ENCODE measurements around the gene CNTNAP2.

Gene CNTNAP2

DNA sequence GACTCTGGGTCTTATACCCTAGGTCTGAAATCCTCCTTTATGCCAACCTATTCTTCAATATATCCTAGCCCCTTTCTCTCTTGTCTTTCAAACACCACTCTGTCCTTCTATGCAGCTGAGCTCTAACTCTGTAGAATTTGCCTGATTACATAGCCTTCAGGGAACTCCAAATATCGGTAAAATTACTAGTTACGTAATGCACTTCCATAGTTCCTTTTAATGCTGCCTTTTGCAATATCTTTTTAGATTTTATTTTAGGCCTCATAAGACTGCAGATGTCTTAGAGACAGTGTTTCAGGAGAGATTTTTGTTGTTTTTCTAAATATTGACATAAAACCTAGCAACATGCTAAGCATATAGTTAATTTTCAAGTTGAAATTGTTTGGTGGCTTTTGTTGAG is 924.8 kb downstream of the CNTNAP2 start (continued):
- TF ChIP-seq, protein P1, sequence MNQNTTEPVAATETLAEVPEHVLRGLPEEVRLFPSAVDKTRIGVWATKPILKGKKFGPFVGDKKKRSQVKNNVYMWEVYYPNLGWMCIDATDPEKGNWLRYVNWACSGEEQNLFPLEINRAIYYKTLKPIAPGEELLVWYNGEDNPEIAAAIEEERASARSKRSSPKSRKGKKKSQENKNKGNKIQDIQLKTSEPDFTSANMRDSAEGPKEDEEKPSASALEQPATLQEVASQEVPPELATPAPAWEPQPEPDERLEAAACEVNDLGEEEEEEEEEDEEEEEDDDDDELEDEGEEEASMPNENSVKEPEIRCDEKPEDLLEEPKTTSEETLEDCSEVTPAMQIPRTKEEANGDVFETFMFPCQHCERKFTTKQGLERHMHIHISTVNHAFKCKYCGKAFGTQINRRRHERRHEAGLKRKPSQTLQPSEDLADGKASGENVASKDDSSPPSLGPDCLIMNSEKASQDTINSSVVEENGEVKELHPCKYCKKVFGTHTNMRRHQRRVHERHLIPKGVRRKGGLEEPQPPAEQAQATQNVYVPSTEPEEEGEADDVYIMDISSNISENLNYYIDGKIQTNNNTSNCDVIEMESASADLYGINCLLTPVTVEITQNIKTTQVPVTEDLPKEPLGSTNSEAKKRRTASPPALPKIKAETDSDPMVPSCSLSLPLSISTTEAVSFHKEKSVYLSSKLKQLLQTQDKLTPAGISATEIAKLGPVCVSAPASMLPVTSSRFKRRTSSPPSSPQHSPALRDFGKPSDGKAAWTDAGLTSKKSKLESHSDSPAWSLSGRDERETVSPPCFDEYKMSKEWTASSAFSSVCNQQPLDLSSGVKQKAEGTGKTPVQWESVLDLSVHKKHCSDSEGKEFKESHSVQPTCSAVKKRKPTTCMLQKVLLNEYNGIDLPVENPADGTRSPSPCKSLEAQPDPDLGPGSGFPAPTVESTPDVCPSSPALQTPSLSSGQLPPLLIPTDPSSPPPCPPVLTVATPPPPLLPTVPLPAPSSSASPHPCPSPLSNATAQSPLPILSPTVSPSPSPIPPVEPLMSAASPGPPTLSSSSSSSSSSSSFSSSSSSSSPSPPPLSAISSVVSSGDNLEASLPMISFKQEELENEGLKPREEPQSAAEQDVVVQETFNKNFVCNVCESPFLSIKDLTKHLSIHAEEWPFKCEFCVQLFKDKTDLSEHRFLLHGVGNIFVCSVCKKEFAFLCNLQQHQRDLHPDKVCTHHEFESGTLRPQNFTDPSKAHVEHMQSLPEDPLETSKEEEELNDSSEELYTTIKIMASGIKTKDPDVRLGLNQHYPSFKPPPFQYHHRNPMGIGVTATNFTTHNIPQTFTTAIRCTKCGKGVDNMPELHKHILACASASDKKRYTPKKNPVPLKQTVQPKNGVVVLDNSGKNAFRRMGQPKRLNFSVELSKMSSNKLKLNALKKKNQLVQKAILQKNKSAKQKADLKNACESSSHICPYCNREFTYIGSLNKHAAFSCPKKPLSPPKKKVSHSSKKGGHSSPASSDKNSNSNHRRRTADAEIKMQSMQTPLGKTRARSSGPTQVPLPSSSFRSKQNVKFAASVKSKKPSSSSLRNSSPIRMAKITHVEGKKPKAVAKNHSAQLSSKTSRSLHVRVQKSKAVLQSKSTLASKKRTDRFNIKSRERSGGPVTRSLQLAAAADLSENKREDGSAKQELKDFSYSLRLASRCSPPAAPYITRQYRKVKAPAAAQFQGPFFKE (tag by site-specific recombination; IDR thresholded peaks at IDR 0.05; ENCODE audit: borderline replicate concordance): no peak
- TF ChIP-seq ZNF549 (tag by site-specific recombination; IDR thresholded peaks at IDR 0.05) (no peak), ZNF843 (tag by site-specific recombination; IDR thresholded peaks at IDR 0.05) (no peak), ZNF473 (tag by site-specific recombination; IDR thresholded peaks at IDR 0.05) (no peak)

DNA sequence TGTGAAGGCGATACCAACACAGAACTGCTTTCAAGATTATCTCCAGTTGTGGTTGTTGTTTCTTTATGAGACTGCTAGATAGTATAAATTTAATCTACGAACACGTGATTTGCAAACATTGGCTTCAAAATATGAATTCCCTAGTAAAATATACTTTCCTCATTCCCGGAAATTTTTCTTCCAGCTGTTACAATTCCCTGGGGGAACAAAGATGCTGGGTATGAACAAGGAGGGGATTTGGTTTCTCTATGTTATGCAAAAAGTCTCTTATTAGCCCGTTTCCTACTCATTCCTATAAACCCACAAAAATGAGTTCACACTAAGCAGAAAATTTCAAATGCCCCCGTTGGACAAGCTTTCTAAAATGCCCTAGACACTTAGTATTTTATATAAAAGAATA is 928.3 kb downstream of the CNTNAP2 start:
- Histone ChIP-seq H3K36me3 (ENCODE audit: control insufficient read depth in 2 of 2, insufficient read depth in 1 of 2, low read length in 2 of 2) (no peaks in the 10 kb centered on the region), H3K9me3 (ENCODE audit: control insufficient read depth, insufficient read depth, low read depth, low read length) (no peaks in the 10 kb centered on the region), H3K27ac (ENCODE audit: extremely low read depth, low read depth, low read length) (no peak overlapping the region), H3K4me1 (ENCODE audit: control insufficient read depth, insufficient read depth, low read length) (no peaks in the 10 kb centered on the region), H3K4me3 (ENCODE audit: low read depth, low read length) (no peak overlapping the region)
- ChIA-PET POLR2A (no interaction called here), CTCF (no interaction called here)
- TF ChIP-seq ZNF549 (tag by site-specific recombination; IDR thresholded peaks at IDR 0.05) (no peak), ZNF747 (tag by site-specific recombination; IDR thresholded peaks at IDR 0.05) (no peak), ZSCAN16 (tag by site-specific recombination; IDR thresholded peaks at IDR 0.05) (no peak), ZNF211 (tag by site-specific recombination; IDR thresholded peaks at IDR 0.05; ENCODE audit: low read depth) (no peak), ZNF184 (tag by site-specific recombination; IDR thresholded peaks at IDR 0.05) (no peak), SCRT2 (tag by site-specific recombination; IDR thresholded peaks at IDR 0.05) (no peak), ZNF558 (tag by site-specific recombination; IDR thresholded peaks at IDR 0.05) (no peak), ZNF292 (tag by site-specific recombination; IDR thresholded peaks at IDR 0.05; ENCODE audit: borderline replicate concordance, low read depth) (no peak), ZNF792 (tag by site-specific recombination; IDR thresholded peaks at IDR 0.05) (no peak), ZNF629 (tag by site-specific recombination; IDR thresholded peaks at IDR 0.05) (no peak), ZNF335 (tag by site-specific recombination; conservative IDR thresholded peaks at IDR 0.05) (no peak), ZNF132 (tag by site-specific recombination; IDR thresholded peaks at IDR 0.05; ENCODE audit: borderline replicate concordance) (no peak), ZNF221 (tag by site-specific recombination; IDR thresholded peaks at IDR 0.05; ENCODE audit: borderline replicate concordance) (no peak)
- TF ChIP-seq, protein P2, sequence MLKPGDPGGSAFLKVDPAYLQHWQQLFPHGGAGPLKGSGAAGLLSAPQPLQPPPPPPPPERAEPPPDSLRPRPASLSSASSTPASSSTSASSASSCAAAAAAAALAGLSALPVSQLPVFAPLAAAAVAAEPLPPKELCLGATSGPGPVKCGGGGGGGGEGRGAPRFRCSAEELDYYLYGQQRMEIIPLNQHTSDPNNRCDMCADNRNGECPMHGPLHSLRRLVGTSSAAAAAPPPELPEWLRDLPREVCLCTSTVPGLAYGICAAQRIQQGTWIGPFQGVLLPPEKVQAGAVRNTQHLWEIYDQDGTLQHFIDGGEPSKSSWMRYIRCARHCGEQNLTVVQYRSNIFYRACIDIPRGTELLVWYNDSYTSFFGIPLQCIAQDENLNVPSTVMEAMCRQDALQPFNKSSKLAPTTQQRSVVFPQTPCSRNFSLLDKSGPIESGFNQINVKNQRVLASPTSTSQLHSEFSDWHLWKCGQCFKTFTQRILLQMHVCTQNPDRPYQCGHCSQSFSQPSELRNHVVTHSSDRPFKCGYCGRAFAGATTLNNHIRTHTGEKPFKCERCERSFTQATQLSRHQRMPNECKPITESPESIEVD (tag by site-specific recombination; IDR thresholded peaks at IDR 0.05): no peak
- TF ChIP-seq, protein P3, sequence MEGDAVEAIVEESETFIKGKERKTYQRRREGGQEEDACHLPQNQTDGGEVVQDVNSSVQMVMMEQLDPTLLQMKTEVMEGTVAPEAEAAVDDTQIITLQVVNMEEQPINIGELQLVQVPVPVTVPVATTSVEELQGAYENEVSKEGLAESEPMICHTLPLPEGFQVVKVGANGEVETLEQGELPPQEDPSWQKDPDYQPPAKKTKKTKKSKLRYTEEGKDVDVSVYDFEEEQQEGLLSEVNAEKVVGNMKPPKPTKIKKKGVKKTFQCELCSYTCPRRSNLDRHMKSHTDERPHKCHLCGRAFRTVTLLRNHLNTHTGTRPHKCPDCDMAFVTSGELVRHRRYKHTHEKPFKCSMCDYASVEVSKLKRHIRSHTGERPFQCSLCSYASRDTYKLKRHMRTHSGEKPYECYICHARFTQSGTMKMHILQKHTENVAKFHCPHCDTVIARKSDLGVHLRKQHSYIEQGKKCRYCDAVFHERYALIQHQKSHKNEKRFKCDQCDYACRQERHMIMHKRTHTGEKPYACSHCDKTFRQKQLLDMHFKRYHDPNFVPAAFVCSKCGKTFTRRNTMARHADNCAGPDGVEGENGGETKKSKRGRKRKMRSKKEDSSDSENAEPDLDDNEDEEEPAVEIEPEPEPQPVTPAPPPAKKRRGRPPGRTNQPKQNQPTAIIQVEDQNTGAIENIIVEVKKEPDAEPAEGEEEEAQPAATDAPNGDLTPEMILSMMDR (tag by site-specific recombination; IDR thresholded peaks at IDR 0.05): no peak
- TF ChIP-seq, protein P4, sequence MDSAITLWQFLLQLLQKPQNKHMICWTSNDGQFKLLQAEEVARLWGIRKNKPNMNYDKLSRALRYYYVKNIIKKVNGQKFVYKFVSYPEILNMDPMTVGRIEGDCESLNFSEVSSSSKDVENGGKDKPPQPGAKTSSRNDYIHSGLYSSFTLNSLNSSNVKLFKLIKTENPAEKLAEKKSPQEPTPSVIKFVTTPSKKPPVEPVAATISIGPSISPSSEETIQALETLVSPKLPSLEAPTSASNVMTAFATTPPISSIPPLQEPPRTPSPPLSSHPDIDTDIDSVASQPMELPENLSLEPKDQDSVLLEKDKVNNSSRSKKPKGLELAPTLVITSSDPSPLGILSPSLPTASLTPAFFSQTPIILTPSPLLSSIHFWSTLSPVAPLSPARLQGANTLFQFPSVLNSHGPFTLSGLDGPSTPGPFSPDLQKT (IDR thresholded peaks at IDR 0.05; ENCODE audit: borderline replicate concordance, low read depth, low read length): no peak
- TF ChIP-seq, protein P5, sequence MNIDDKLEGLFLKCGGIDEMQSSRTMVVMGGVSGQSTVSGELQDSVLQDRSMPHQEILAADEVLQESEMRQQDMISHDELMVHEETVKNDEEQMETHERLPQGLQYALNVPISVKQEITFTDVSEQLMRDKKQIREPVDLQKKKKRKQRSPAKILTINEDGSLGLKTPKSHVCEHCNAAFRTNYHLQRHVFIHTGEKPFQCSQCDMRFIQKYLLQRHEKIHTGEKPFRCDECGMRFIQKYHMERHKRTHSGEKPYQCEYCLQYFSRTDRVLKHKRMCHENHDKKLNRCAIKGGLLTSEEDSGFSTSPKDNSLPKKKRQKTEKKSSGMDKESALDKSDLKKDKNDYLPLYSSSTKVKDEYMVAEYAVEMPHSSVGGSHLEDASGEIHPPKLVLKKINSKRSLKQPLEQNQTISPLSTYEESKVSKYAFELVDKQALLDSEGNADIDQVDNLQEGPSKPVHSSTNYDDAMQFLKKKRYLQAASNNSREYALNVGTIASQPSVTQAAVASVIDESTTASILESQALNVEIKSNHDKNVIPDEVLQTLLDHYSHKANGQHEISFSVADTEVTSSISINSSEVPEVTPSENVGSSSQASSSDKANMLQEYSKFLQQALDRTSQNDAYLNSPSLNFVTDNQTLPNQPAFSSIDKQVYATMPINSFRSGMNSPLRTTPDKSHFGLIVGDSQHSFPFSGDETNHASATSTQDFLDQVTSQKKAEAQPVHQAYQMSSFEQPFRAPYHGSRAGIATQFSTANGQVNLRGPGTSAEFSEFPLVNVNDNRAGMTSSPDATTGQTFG (tag by site-specific recombination; IDR thresholded peaks at IDR 0.05; ENCODE audit: borderline replicate concordance): no peak
